IMR-90 (cell line): ENCODE measurements around the gene BRD3.

Experiments used
- CEBPB ChIP-seq: IDR thresholded peaks from 2 replicates; pipeline ENCODE4 v1.6.1; 2012; ENCODE audit warnings: low read depth, low read length, improper control_type of control experiment
- ELK1 ChIP-seq: fragments of 150-350 bp; IDR thresholded peaks from 2 replicates; pipeline ENCODE4 v1.6.1; 2016; ENCODE audit warnings: low read depth, mild to moderate bottlenecking, low read length, moderate library complexity, borderline replicate concordance
- FOS ChIP-seq: fragments of 150-350 bp; IDR thresholded peaks from 2 replicates; pipeline ENCODE4 v1.6.1; 2016; ENCODE audit warnings: low read depth, low read length
- POLR2A ChIP-seq: IDR thresholded peaks from 2 replicates; pipeline ENCODE4 v1.6.1; 2012; ENCODE audit warnings: mild to moderate bottlenecking, low read depth, low read length
- RAD21 ChIP-seq: IDR thresholded peaks from 2 replicates; pipeline ENCODE4 v1.6.1; 2012; ENCODE audit warnings: low read length, improper control_type of control experiment
- TF ChIP-seq, protein P1 (sequence below): conservative IDR thresholded peaks from 2 replicates; pipeline ENCODE4 v1.5.1; 2012; ENCODE audit warnings: mild to moderate bottlenecking, low read depth, low read length, improper control_type of control experiment
- TF ChIP-seq, protein P2 (sequence below): fragments of 150-350 bp; IDR thresholded peaks from 2 replicates; pipeline ENCODE4 v1.6.1; 2017; ENCODE audit warnings: mild to moderate bottlenecking, antibody characterized with exemption, low read length, low read depth

DNA sequence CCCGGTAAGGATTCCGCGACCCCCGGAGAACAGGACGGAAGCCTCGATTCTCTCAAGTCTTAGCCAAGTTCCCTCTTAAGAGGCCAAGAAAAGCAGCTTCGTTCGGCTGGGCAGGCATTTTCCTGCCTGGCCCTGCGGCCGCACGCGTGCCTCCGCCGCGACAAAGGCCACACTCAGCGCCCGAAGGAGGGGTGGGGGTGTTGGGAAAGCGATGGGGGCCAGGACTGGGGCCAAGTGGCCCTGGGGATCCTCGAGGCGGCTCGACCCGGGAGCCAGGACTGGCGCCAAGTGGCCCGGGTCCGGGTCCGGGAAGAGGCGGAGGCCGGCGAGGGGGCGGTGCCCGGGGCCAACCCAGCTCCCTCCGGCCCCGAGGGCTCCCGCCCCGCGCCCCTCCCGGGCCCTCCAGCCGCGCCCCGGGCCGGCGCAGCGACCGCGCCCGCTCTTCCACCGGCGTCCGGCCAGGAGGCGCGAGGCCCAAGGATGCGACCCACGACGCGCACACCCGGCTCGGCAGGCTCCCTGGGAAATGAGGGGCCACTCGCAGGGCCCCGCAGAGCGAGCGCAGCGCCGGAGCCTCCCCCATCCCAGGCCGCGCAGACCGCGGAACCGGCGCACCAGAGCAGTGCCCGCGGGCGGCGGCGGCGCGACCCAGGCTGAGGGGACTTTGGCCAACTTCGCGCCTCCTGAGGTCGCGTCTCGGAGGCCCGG, 76.5 kb downstream of the BRD3 start:
- TF ChIP-seq, protein P1, sequence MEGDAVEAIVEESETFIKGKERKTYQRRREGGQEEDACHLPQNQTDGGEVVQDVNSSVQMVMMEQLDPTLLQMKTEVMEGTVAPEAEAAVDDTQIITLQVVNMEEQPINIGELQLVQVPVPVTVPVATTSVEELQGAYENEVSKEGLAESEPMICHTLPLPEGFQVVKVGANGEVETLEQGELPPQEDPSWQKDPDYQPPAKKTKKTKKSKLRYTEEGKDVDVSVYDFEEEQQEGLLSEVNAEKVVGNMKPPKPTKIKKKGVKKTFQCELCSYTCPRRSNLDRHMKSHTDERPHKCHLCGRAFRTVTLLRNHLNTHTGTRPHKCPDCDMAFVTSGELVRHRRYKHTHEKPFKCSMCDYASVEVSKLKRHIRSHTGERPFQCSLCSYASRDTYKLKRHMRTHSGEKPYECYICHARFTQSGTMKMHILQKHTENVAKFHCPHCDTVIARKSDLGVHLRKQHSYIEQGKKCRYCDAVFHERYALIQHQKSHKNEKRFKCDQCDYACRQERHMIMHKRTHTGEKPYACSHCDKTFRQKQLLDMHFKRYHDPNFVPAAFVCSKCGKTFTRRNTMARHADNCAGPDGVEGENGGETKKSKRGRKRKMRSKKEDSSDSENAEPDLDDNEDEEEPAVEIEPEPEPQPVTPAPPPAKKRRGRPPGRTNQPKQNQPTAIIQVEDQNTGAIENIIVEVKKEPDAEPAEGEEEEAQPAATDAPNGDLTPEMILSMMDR: no peak
- TF ChIP-seq FOS (no peak), POLR2A (no peak), RAD21 (no peak), CEBPB (no peak), ELK1 (no peak)
- TF ChIP-seq, protein P2, sequence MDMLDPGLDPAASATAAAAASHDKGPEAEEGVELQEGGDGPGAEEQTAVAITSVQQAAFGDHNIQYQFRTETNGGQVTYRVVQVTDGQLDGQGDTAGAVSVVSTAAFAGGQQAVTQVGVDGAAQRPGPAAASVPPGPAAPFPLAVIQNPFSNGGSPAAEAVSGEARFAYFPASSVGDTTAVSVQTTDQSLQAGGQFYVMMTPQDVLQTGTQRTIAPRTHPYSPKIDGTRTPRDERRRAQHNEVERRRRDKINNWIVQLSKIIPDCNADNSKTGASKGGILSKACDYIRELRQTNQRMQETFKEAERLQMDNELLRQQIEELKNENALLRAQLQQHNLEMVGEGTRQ: no peak
